GM12873 (cell line): ENCODE results near the gene IRF2BP2.

Experiments used
- CTCF ChIP-seq: IDR thresholded peaks from 2 replicates; pipeline ENCODE4 v1.5.1; 2012; ENCODE audit warnings: low read depth, mild to moderate bottlenecking, moderate library complexity, low read length, control low read depth; ENCODE audit not compliant: insufficient read depth; ENCODE audit errors: missing control alignments

The IRF2BP2 gene

DNA sequence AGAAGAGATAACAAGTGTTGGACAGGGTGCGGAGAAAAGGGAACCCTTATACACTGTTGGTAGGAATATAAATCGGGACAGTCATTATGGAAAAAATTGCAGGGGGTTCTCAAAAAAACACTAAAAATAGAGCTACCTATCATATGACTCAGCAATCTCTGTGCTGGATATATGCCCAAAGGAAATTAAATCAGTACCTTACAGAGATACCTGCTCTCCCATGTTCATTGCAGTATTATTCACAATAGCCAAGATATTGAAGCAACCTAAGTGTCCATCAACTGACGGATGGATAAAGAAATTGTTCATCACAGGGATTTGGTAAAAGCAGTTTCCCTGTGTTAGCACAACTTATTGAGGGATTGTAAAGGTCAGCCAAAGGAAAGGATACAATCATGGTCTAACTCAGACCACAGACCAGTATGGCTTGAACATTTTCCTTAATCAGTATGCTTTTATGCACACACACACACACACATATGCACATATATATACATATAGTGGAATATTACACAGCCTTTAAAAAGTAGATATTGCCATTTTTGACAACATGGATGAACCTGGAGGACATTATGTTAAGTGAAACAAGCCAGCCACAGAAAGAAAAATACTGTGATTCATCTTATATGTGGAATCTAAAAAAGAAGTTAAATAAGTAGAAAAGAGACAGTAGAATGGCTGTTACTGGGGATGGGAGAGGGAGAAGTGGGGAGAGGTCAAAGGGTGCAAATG, 44.2 kb upstream of the IRF2BP2 start:
- TF ChIP-seq CTCF: no peak

- no peak for TF ChIP-seq CTCF
Observed at GRCh38 chr1:234649432-234650081, 39.6 kb upstream of the IRF2BP2 start.

- no peak for TF ChIP-seq CTCF
Observed at GRCh38 chr1:234647758-234648157, 37.8 kb upstream of the IRF2BP2 start.

- no peak for TF ChIP-seq CTCF
Observed at GRCh38 chr1:234647245-234647644, 37.3 kb upstream of the IRF2BP2 start.

GRCh38 chr1:234645964-234646363, 36.0 kb upstream of the IRF2BP2 start:
- no peak for TF ChIP-seq CTCF

DNA sequence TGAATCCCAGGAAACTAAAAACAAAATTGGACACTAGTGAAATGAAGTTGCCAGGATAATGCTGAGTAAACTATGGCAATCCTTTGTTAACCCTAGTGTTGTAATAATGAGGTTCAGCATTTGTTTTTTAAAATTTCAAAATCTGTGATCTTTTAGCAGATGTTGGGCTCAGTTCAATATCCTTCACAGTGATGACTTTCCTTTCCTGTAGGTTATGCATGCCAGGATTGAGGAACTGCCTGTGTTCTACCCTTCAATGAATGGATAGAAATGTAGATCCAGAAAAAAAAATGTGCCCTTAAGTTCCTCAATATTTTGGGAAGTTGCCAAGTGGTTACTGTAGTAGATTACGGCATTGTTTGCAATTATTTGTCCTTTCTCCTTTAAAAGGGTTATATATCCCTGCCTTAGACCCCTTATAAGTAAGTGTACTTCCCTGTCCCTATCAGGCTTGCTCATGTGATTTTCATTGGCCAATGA, 35.5 kb upstream of the IRF2BP2 start:
- TF ChIP-seq CTCF: no peak

DNA sequence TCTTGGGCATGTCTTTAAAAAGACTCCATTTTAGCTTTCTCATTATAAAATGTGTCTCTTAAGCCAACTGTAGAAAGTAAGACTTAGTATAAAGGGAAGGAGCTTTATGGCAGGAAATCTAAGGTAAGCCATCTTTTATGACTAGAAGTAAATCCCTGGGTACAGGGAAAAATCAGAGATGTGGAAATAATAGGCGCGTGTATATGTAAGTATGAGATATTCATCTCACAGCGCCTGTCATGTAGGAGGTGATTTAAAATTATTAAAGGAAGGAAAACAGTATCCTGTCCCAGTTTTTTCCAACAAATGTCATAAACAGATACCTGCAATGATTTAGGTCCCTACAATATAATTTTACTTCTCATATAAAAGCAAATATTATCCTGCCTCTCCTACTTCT, 35.0 kb upstream of the IRF2BP2 start:
- no peak for TF ChIP-seq CTCF
